HG03457 (cell line): ENCODE results near the gene BLOC1S2.
"Not testable (repeated sequence)": the region's sequence is repeated elsewhere in the genome, so short reads cannot be mapped to it uniquely, and the experiment has no call there.

ENCODE experiments used
- ATAC-seq: cut with Tn5 transposase; IDR thresholded peaks from one replicate; pipeline ENCODE4 v1.9.1; 2021; ENCODE audit warnings: moderate number of reproducible peaks; ENCODE audit not compliant: unreplicated experiment

BLOC1S2 gene

DNA sequence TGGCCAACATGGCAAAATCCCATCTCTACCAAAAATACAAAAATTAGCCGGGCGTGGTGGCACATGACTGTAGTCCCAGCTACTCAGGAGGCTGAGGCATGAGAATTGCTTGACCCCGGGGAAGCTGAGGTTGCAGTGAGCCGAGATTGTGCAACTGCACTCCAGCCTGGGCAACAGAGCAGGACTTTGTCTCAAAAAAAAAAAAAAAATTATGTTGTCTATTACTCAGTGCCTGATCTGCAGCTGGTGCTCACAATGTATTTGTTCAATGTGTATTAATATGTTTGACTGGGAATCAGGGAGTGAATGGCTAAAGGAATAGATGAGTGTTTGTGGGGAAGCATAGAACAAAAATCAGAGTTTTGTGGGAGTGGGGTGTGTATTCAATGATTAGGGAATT lies 5.8 kb upstream of the BLOC1S2 start:
- ATAC-seq, result not testable (repeated sequence)

- ATAC-seq, result no peak
These were observed 4.9 kb upstream of the BLOC1S2 start for GRCh38 chr10:100291356-100291755.

DNA sequence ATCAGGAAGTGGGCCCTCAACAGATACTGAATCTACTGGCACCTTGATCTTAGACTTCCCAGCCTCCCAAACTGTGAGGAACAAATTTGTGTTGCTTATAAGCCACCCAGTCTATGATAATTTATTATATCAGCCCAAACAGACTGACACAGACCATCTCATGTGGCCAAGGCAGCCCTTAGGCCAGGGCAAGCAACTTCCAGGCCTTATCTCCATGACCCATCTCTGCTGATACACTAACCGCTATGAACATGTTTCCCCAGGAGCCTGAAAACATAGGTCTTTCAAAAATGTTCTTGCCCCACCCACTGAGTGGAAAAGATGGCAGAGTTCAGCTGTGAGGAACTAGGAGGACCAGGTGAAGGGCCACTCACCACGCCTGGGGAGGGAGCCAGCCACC lies 3.2 kb upstream of the BLOC1S2 start:
- no peak for ATAC-seq

GRCh38 chr10:100288196-100288595 lies 1.7 kb upstream of the BLOC1S2 start:
- ATAC-seq, result no peak

DNA sequence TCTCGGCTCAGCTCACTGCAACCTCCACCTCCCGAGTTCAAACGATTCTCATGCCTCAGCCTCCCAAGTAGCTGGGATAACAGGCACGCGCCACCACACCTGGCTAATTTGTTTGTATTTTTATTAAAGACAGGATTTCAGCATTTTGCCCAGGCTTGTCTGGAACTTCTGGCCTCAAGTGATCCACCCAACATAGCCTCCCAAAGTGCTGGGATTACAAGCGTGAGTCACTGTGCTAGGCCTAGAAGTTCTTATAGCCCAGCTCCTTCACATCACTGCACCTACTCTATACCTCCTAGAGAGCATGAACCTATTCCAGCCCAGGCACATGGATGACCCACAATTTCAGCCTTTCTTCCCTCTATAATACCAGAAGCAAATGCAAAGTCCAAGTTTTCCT lies 1.3 kb upstream of the BLOC1S2 start:
- no peak for ATAC-seq

DNA sequence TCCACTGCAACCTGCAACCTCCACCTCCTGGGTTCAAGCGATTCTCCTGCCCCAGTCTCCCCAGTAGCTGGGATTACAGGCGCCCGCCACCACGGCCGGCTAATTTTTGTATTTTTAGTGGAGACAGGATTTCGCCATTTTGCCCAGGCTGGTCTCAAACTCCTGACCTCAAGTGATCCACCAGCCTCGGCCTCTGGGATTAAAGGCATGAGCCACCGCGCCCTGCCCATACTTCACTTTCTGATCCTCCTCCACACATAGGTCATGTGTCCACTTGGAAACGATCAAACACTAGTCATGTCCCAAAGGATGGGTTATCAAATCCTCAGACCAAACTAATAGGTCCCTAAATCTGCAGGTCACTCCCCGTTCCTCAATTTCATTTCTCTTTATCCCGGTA lies 1.2 kb downstream of the BLOC1S2 start:
- ATAC-seq, result not testable (repeated sequence)

DNA sequence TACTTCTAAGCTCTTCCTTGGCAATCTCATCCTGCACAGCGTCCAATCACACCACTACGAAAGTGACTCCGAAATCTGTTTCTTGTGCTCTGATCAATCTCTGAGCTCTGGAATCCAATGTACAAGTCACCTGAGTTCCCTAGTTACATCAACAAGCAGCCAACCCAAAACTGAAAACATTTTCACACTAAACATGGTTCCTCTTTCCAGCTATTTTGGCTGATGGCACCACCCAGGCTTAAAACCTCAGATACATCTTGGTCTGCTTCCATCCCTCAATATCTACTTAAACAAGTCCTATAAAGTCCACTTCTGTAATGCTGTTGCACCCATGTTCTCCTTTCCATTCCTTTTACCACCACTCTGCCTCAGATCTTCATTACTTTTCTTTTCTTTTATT lies 3.6 kb downstream of the BLOC1S2 start:
- ATAC-seq, result no peak

DNA sequence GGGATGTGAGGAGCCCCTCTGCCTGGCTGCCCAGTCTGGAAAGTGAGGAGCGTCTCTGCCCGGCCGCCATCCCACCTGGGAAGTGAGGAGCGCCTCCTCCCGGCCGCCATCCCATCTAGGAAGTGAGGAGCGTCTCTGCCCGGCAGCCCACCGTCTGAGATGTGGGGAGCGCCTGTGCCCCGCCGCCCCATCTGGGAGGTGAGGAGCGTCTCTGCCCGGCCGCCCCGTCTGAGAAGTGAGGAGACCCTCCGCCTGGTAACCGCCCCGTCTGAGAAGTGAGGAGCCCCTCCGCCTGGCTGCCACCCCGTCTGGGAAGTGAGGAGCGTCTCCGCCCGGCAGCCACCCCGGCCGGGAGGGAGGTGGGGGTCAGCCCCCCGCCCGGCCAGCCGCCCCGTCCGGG lies 9.5 kb downstream of the BLOC1S2 start:
- ATAC-seq, result not testable (repeated sequence)

DNA sequence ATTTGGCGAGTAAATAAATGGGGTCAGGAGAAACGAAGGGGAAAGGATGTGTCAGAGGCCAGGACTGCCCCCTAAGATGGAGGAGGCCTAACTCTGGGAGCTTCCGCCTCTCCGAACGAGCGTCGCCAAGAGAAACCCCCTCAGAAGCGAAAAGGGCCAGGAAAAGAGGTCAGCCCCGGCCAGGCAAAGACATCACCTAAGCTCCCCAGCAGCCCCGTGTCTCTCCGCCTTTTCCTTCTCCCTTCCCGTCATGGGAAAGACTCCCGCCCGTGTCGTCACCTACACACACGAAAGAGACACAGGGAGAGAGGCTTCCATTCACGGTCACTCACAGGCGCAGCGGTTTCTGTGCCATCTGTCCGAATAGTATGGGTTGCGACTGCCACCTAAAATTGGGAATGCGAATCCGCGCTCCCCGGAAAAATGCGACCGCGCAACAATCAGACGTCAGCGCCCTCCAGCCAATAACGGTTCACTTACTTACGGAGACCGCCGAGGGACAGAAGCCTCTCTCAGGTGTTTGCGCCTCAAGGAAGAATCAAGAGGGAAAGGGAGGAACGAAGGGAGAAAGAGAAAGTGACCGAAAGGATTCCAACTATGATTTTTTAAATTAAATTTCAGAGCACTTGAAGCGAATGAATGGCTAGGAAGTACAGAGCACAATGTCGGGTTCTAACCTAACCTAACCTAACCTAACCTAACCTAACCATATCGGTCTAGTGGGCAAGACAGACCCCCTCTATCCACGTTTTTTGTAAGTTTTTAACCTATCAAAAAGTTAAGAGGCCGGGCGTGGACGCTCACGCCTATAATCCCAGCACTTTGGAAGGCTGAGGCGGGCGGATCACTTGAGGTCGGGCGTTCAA lies 19.0 kb downstream of the BLOC1S2 start, which contains the start of gene CWF19L1:
CWF19L1 (minus strand) TSS at position 400 of the 866 bp plus-strand sequence; CDS start at position 355, 45 bp downstream.
- ATAC-seq, result peak; percentile 49

DNA sequence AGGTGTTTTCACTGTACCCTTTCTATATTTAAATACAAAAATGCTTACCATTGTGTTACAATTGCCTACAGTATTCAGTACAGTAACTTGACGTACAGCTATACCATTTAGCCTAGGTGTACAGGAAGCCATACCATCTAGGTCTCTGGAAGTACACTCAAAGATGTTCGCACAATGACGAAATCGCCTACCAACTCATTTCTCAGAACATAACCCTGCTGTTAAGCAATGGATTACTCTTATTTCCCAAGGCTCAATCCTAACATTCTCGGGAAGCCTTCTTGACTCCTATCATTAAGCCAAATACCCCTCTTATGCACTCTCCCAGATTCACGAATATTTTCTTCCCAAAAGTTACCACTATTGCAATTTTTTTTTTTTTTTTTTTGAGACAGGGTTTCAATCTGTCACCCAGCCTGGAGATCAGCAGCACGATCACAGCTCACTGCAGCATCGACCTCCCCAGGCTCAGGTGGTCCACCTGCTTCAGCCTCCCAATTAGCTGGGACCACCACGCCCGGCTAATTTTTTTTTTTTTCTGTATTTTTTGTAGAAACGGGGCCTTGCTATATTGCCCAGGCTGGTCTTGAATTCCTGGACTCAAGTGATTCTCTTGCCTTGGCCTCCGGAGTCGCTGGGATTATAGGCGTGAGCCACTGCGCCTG lies 20.5 kb downstream of the BLOC1S2 start:
- ATAC-seq, result no peak

DNA sequence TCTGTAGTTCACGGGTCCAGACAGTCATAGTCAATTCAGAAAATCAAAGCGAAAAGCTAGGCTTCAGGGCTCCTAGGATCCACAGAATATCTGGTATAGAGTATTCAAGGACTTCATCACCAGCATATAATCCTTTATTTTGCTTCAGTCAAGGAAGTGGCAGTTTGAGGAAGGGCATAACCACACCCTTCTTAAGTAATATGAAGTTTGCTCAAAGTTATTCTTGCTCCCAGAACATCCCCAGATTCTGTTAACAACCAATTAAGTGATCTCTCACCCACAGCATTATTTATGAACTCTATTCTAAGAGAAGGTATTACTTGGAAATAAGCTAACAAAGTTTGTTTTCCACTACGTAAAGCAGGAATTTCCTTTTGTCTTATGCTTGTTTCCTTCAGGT lies 32.3 kb downstream of the BLOC1S2 start:
- no peak for ATAC-seq

DNA sequence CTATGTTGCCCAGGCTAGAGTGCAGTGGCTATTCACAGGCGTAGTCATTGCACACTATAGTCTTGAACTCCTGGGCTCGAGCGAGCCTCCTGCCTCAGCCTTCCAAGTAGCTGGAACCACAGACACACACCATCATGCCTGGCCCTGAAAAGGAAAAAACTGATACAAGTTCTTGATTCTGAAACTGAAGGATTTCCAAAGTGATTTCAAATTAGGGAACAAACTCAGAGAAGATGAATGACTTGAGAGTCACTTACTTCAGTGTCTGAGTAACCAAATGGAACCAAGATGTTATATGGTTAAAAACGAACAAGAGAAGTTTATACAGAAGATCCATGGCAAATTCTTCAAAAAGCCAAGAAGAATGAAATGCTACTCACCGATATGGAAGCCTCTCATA lies 33.4 kb downstream of the BLOC1S2 start:
- no peak for ATAC-seq

DNA sequence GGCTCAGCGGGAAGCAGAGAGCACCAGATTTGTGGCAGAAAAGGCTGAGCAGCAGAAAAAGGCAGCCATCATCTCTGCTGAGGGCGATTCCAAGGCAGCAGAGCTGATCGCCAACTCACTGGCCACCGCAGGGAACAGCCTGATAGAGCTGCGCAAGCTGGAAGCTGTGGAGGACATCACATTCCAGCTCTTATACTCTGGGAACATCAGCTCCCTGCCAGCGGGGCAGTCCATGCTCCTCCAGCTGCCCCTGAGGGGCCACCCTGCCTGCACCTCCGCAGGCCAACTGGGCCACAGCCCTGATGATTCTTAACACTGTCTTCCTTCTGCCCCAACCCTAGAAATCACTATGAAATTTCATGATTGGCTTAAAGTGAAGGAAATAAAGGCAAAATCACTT lies 37.7 kb downstream of the BLOC1S2 start:
- ATAC-seq, result no peak

GRCh38 chr10:100245484-100246220 lies 40.8 kb downstream of the BLOC1S2 start:
- ATAC-seq, result no peak

- ATAC-seq, result no peak
These were observed 46.6 kb downstream of the BLOC1S2 start for GRCh38 chr10:100239851-100240250.

GRCh38 chr10:100238429-100238828 lies 48.1 kb downstream of the BLOC1S2 start:
- no peak for ATAC-seq

DNA sequence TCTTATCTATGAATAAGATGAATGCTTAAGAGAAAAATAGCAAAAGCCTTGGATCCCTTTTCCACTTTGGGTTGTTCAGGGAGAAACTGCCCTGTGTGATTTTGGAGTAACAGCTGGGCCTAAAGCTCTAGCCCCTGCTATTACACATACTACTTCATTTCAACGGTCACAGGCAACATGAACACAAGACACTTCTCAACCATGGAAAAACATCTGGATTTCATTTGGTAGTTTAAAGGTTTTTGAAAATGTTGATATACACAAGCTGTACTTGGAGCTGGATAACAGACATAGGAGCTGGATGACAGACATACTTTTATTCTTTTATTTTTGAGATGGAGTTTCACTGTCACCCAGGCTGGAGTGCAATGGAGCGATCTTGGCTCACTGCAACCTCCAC lies 54.4 kb downstream of the BLOC1S2 start:
- no peak for ATAC-seq

DNA sequence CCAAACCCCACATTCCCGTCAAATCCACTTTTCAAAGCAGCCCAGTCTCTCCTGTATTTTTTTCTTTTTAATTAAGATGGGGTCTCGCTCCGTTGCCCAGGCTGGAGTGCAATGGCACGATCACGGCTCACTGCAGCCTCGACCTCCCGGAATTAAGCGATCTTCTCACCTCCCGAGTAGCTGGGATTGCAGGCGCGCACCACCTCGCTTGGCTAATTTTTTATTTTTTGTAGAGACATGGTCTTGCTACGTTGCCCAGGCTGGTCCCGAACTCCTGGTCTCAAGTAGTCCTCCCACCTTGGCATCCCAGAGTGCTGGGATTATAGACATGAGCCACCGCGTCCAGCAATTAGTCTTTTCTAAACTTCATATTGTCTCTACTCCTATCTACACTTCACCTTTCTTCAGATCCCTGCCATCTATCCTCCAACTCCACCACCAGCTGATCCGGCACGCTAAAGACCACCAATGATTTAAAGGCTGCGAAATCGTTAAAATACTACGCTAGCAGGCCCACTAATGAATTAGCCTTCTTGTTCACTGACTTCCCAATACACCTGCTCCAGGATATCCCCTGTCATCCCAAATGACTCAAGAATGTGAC lies 56.6 kb downstream of the BLOC1S2 start:
- no peak for ATAC-seq

- ATAC-seq, result no peak
These were observed 62.6 kb downstream of the BLOC1S2 start for GRCh38 chr10:100223879-100224278.
